Activated naive CD4-positive, alpha-beta T cell (primary cell): ENCODE measurements around the gene OPRL1.

Source experiments
- DNase-seq, 4 experiments: peaks; one replicate each; lab custom pipeline; 2025; lab: John Stamatoyannopoulos, UW

Gene OPRL1

GRCh38 chr20:64080013-64080812 is at the start of gene OPRL1:
Gene OPRL1, plus strand, starts transcription at chr20:64080082. Its CDS starts 12,639 bp downstream, at chr20:64092721.
- peak in 1 of 4 experiments; percentile 39 for DNase-seq

GRCh38 chr20:64030371-64031134 is 49.3 kb upstream of the OPRL1 start:
- DNase-seq = no peak

GRCh38 chr20:64031822-64032314 is 48.0 kb upstream of the OPRL1 start:
- no peak for DNase-seq

- no peak for DNase-seq
Observed at GRCh38 chr20:64032706-64033624, 46.9 kb upstream of the OPRL1 start.

GRCh38 chr20:64033981-64034493 is 45.8 kb upstream of the OPRL1 start:
- DNase-seq = no peak

- DNase-seq = no peak
Observed at GRCh38 chr20:64035066-64035932, 44.6 kb upstream of the OPRL1 start.

GRCh38 chr20:64035933-64036345 is 43.9 kb upstream of the OPRL1 start, which contains the start of gene C20orf204:
Gene C20orf204, plus strand, starts transcription at chr20:64036182. Its CDS starts 142 bp downstream, at chr20:64036324.
- DNase-seq = no peak

- no peak for DNase-seq
Observed at GRCh38 chr20:64036346-64037198, 43.3 kb upstream of the OPRL1 start.

- DNase-seq = no peak
Observed at GRCh38 chr20:64037199-64037497, 42.7 kb upstream of the OPRL1 start.

- DNase-seq = no peak
Observed at GRCh38 chr20:64037498-64038213, 42.2 kb upstream of the OPRL1 start.

- no peak for DNase-seq
Observed at GRCh38 chr20:64038224-64038564, 41.7 kb upstream of the OPRL1 start.

- peak; percentile 38 to 78 (median 52) for DNase-seq
Observed at GRCh38 chr20:64038565-64039292, 41.2 kb upstream of the OPRL1 start.

GRCh38 chr20:64039293-64040160 is 40.4 kb upstream of the OPRL1 start:
- DNase-seq = no peak

GRCh38 chr20:64040231-64041039 is 39.4 kb upstream of the OPRL1 start:
- no peak for DNase-seq

GRCh38 chr20:64041040-64041780 is 38.7 kb upstream of the OPRL1 start:
- DNase-seq = no peak

GRCh38 chr20:64041781-64042053 is 38.2 kb upstream of the OPRL1 start:
- DNase-seq = no peak
